Activated naive CD4-positive, alpha-beta T cell treated with anti-CD3 and anti-CD28 coated beads, Interleukin-2, amount 10 ng/mL, durations not matched to agents 7 days and 5 days (primary cell): ENCODE data around the gene JARID2.
"Not testable (repeated sequence)": the region's sequence is repeated elsewhere in the genome, so short reads cannot be mapped to it uniquely, and the experiment has no call there.

Experiments
- CTCF ChIA-PET: fragments of 350-600 bp; sonication (Branson Sonifier 250); formaldehyde crosslinking; loops from one replicate; lab custom pipeline; 2021; ENCODE audit warnings: antibody characterized with exemption; lab: Charles Lee
- DNase-seq: peaks from one replicate; pipeline ENCODE4 v3.0.0-alpha.2; 2020
- H3K27ac Mint-ChIP-seq: one replicate; pipeline ENCODE4 v1.8.0; 2021; ENCODE audit warnings: mild to moderate bottlenecking, moderate library complexity, mixed read lengths
- H3K27me3 Mint-ChIP-seq: one replicate; pipeline ENCODE4 v1.8.0; 2021; ENCODE audit warnings: mild to moderate bottlenecking, mixed read lengths
- H3K36me3 Mint-ChIP-seq: one replicate; pipeline ENCODE4 v1.8.0; 2021; ENCODE audit warnings: mixed read lengths
- H3K4me1 Mint-ChIP-seq: one replicate; pipeline ENCODE4 v1.8.0; 2021; ENCODE audit warnings: mixed read lengths
- H3K4me3 Mint-ChIP-seq: one replicate; pipeline ENCODE4 v1.8.0; 2021; ENCODE audit warnings: mild to moderate bottlenecking, moderate library complexity, mixed read lengths
- H3K9me3 Mint-ChIP-seq: one replicate; pipeline ENCODE4 v1.8.0; 2021; ENCODE audit warnings: mixed read lengths

The JARID2 gene

DNA sequence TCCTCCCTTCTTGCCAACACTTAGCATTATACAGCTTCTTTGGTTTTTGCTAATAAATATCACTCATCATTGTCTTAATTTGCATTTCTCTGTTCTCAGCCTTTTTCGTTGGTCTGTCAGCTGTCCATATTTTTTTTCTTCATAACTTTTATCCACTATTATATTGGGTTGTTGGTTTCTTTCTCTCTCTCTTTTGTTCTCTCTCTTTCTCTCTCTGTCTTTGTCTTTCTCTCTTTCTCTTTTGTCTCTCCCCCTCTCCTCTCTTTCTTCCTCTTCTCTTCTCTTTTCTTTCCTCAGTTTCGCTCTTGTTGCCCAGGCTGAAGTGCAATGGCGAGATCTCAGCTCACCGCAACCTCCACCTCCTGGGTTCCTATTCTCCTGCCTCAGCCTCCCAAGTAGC lies 36.5 kb downstream of the JARID2 start:
- peaks cover 6% of the 10 kb centered on the region for H3K36me3 Mint-ChIP-seq
- no peaks in the 10 kb centered on the region for H3K9me3 Mint-ChIP-seq
- DNase-seq = no peak
- peaks cover 45% of the 10 kb centered on the region for H3K4me1 Mint-ChIP-seq
- H3K27ac Mint-ChIP-seq = no peak overlapping the region
- CTCF ChIA-PET = no interaction called here
- H3K27me3 Mint-ChIP-seq = no peaks in the 10 kb centered on the region
- H3K4me3 Mint-ChIP-seq = no peak overlapping the region

- CTCF ChIA-PET = interaction anchor here (0.6 to 0.7 kb wide), 2 partner anchors 19 to 903 kb away, joined by 3 read pairs; no protein-coding TSS in a partner anchor
- peaks cover 51% of the 10 kb centered on the region for H3K4me1 Mint-ChIP-seq
- H3K27me3 Mint-ChIP-seq = no peaks in the 10 kb centered on the region
- DNase-seq = no peak
- H3K9me3 Mint-ChIP-seq = no peaks in the 10 kb centered on the region
- no peak overlapping the region for H3K4me3 Mint-ChIP-seq
- no peak overlapping the region for H3K27ac Mint-ChIP-seq
- H3K36me3 Mint-ChIP-seq = peaks cover 10% of the 10 kb centered on the region
Measured at GRCh38 chr6:15283986-15284361, 38.1 kb downstream of the JARID2 start.

DNA sequence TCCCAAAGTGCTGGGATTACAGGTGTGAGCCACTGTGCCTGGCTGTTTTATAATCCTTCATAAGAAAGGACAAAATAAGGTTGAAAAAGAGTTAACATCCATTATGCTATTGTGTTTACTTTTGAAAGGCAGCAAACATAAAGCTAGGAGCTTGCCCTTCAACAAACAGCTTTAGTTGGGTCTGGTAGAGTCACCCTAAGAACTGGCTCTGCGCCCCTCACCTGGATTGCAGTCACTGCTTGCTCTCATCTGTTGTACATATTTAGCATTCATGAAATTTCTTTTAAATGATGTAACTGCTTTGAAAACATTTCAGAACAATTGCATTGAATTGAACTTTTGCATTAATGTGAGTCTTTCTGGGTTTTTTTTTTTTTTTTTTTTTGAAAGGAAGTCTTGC lies 38.9 kb downstream of the JARID2 start:
- Mint-ChIP-seq H3K27ac (no peak overlapping the region), H3K27me3 (no peaks in the 10 kb centered on the region), H3K36me3 (peaks cover 7% of the 10 kb centered on the region), H3K4me3 (no peak overlapping the region), H3K4me1 (peaks cover 47% of the 10 kb centered on the region), H3K9me3 (no peaks in the 10 kb centered on the region)
- CTCF ChIA-PET = interaction anchor here (0.5 to 1.0 kb wide), 3 partner anchors 16 to 61 kb away, joined by 3 read pairs; no protein-coding TSS in a partner anchor
- no peak for DNase-seq

DNA sequence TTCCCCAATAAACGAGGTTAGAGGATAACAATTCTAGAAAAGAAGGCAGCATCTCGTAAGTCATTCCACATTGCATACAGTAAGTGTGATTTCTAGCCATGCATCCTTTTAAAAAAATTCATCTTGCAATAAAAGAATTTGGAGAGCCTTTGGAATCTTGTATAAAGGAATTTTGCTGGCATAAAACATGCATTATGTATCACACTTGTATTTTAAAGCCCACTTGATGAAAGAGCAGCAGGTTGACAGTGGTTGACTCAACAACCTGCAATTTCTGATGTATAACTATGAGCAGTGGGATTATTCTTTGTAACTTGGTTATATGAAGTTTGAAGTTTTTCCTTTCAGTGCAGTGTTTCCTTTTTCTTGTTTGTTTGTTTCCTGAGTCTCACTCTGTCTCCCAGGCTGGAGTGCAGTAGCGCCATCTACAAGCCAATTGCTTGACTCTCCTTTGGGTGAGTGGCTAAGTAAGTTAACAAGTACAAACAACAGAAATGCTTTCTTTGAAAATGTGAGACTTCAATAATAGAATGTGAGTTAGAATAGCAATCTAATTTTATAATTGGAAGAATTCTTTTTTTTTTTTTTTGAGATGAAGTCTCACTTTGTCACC lies 39.9 kb downstream of the JARID2 start:
- DNase-seq = no peak
- peaks cover 47% of the 10 kb centered on the region for H3K4me1 Mint-ChIP-seq
- H3K27ac Mint-ChIP-seq = no peak overlapping the region
- H3K9me3 Mint-ChIP-seq = no peaks in the 10 kb centered on the region
- H3K27me3 Mint-ChIP-seq = no peaks in the 10 kb centered on the region
- CTCF ChIA-PET = no interaction called here
- no peak overlapping the region for H3K4me3 Mint-ChIP-seq
- H3K36me3 Mint-ChIP-seq = peaks cover 9% of the 10 kb centered on the region

GRCh38 chr6:15287670-15288375 lies 42.0 kb downstream of the JARID2 start:
- DNase-seq = no peak
- peaks cover 42% of the 10 kb centered on the region for H3K4me1 Mint-ChIP-seq
- H3K9me3 Mint-ChIP-seq = no peaks in the 10 kb centered on the region
- CTCF ChIA-PET = interaction anchor here (0.6 to 2.6 kb wide), 5 partner anchors 10 to 336 kb away, joined by 3 to 7 read pairs (median 3); no protein-coding TSS in a partner anchor
- no peak overlapping the region for H3K27ac Mint-ChIP-seq
- H3K27me3 Mint-ChIP-seq = no peaks in the 10 kb centered on the region
- no peak overlapping the region for H3K4me3 Mint-ChIP-seq
- H3K36me3 Mint-ChIP-seq = peaks cover 14% of the 10 kb centered on the region

GRCh38 chr6:15288856-15289255 lies 43.0 kb downstream of the JARID2 start:
- H3K27me3 Mint-ChIP-seq = no peaks in the 10 kb centered on the region
- CTCF ChIA-PET = interaction anchor here (0.7 to 2.6 kb wide), 6 partner anchors 11 to 574 kb away, joined by 3 to 7 read pairs (median 4); no protein-coding TSS in a partner anchor
- no peak for DNase-seq
- peak overlapping the region; percentile 3 for H3K27ac Mint-ChIP-seq
- H3K4me3 Mint-ChIP-seq = no peak overlapping the region
- peaks cover 51% of the 10 kb centered on the region for H3K4me1 Mint-ChIP-seq
- peaks cover 19% of the 10 kb centered on the region for H3K36me3 Mint-ChIP-seq
- no peaks in the 10 kb centered on the region for H3K9me3 Mint-ChIP-seq

- Mint-ChIP-seq H3K36me3 (peaks cover 23% of the 10 kb centered on the region), H3K4me1 (peaks cover 54% of the 10 kb centered on the region)
- not testable (repeated sequence) for H3K27me3 Mint-ChIP-seq, H3K27ac Mint-ChIP-seq, DNase-seq, H3K4me3 Mint-ChIP-seq, H3K9me3 Mint-ChIP-seq
- CTCF ChIA-PET = interaction anchor here (1.2 to 2.6 kb wide), 2 partner anchors 11 to 24 kb away, joined by 5 to 7 read pairs; no protein-coding TSS in a partner anchor
Measured at GRCh38 chr6:15289456-15289855, 43.6 kb downstream of the JARID2 start.

DNA sequence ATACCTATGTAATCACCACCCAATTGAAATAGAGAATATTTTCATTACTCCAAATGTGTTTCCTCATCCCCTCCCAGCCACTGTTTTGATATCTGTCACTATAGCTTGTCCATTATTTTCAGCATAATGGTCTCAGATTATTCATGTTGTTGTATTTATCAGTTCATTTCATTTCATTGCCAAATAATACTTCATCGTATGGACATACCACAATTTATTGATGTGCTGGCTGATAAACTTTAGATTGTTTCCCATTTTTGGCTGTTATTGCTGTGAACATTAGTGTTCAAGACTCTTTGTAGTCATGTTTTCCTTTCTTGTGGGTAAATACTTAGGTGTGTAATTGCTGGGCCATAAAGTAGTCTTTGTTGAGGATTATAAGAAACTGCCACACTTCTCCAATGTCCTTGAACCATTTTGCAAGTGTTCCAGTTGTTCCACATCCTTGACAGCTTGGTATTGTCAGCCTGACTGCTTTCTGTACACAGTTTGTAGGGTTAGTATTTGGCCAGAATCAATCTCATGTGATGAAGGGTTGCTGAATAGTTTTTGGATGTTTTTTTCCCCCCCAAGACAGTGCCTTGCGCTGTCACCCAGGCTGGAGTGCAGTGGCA lies 44.3 kb downstream of the JARID2 start:
- Mint-ChIP-seq H3K4me1 (peaks cover 58% of the 10 kb centered on the region), H3K36me3 (peaks cover 26% of the 10 kb centered on the region), H3K4me3 (no peak overlapping the region), H3K27ac (no peak overlapping the region), H3K9me3 (no peaks in the 10 kb centered on the region), H3K27me3 (no peaks in the 10 kb centered on the region)
- no peak for DNase-seq
- CTCF ChIA-PET = interaction anchor here (0.7 kb wide), 1 partner anchor 631 kb away, joined by 4 read pairs; no protein-coding TSS in a partner anchor

DNA sequence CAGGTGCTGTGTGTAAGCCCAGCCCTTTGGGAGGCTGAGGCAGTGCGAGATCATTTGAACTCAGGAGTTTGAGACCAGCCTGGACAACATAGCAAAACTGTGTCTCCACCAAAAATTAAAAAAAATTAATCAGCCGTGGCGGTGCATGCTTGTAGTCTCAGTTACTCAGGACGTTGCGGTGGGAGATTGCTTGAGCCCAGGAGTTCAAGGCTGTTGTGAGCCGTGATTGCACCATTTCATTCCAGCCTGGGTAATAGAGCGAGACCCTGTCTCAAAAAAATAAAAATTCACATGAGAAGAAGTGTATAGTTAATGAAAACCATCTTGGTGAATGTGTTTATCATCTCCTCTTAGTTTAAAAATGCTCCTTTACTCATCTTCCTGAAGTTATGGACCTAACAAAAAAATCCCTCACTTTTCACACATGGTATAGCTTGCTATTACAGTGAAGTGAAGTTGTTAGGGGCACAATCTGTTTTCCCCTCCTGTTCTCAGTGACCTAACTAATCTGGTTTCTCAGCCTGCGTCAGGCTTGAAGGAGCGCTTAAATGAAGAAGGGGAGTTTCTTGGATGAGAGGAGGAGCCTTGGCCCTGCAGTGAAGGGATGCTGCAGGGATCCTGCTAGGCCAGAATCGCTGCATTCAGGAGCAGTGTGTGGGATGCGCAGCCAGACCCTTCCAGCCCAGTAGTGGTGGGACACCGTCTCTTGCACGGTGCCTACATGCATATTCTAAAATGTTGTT lies 45.3 kb downstream of the JARID2 start:
- no peak overlapping the region for H3K4me3 Mint-ChIP-seq
- no peak overlapping the region for H3K27ac Mint-ChIP-seq
- no peaks in the 10 kb centered on the region for H3K9me3 Mint-ChIP-seq
- CTCF ChIA-PET = no interaction called here
- H3K27me3 Mint-ChIP-seq = no peaks in the 10 kb centered on the region
- no peak for DNase-seq
- peaks cover 61% of the 10 kb centered on the region for H3K4me1 Mint-ChIP-seq
- H3K36me3 Mint-ChIP-seq = peaks cover 26% of the 10 kb centered on the region

DNA sequence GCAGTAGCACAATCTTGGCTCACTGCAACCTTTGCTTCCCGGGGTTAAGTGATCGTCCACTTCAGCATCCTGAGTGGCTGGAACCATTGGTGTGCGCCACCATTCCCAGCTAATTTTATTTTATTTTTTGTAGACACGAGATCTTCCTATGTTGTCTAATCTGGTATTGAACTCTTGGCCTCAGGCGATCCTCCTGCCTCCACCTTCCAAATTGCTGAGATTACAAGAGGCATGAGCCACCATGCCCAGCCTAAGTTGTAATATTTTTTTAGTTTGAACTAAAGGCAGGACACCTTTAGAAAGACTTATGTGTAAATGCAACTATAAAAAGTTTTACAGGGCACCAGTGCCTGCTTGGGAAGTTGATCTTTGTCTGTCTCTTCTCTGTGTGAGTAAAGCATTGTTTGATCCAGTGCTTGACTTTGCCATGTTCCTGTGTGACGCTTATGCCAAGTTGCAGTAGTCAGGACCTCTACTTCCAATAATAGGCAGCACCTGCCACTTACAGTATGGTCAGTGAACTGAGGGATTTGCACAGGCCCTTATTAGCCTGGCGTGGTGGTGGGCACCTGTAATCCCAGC lies 46.9 kb downstream of the JARID2 start:
- H3K27ac Mint-ChIP-seq = no peak overlapping the region
- no peak for DNase-seq
- no peaks in the 10 kb centered on the region for H3K27me3 Mint-ChIP-seq
- peaks cover 70% of the 10 kb centered on the region for H3K4me1 Mint-ChIP-seq
- H3K36me3 Mint-ChIP-seq = peaks cover 24% of the 10 kb centered on the region
- CTCF ChIA-PET = no interaction called here
- H3K9me3 Mint-ChIP-seq = no peaks in the 10 kb centered on the region
- H3K4me3 Mint-ChIP-seq = no peak overlapping the region

GRCh38 chr6:15293674-15294073 lies 47.8 kb downstream of the JARID2 start:
- H3K4me3 Mint-ChIP-seq = no peak overlapping the region
- CTCF ChIA-PET = no interaction called here
- H3K27me3 Mint-ChIP-seq = no peaks in the 10 kb centered on the region
- H3K4me1 Mint-ChIP-seq = peaks cover 74% of the 10 kb centered on the region
- H3K9me3 Mint-ChIP-seq = no peaks in the 10 kb centered on the region
- peaks cover 22% of the 10 kb centered on the region for H3K36me3 Mint-ChIP-seq
- no peak for DNase-seq
- H3K27ac Mint-ChIP-seq = peak overlapping the region; percentile 25

DNA sequence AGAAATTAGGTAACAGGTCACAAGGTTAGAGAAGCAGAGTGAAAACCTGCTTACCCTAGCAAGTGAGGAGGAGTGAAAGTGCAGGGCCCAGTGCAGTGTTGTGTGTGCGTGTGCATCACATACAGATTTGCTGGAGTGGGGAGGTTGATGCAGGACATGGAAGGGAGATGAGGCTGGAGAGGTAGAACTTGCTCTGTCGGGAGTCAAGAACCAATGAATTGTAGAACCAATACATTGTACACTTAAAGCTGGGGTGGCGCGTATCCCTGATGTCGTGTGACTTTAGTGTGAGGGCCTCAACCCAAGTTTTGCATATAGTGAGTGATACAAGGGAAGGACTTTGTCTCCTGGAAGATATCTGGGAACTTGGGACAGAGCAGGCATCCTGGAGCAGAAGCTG lies 48.6 kb downstream of the JARID2 start:
- Mint-ChIP-seq H3K27ac (no peak overlapping the region), H3K4me1 (peaks cover 79% of the 10 kb centered on the region), H3K9me3 (no peaks in the 10 kb centered on the region), H3K36me3 (peaks cover 22% of the 10 kb centered on the region), H3K4me3 (no peak overlapping the region), H3K27me3 (no peaks in the 10 kb centered on the region)
- CTCF ChIA-PET = interaction anchor here (0.6 kb wide), 1 partner anchor 24 kb away, joined by 3 read pairs; no protein-coding TSS in a partner anchor
- no peak for DNase-seq

DNA sequence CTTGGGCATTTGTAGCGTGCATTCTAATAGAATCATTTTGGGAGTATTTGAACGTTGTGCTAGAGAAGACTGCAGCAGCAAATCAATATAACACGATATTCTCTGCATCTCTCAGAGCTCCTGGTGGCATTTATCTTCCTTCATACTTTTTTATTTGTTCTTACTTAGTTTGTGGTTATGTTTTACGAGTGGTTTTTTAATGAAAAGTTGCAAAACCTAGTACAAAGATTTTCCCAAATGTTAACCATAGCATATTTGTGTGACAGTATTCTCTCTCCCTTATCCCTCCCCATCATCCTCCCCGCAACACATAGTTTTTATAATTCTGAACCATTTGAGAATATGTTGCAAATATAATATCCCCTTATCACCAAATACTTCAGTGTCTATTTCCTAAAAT lies 50.4 kb downstream of the JARID2 start:
- H3K4me3 Mint-ChIP-seq = peak overlapping the region; percentile 12
- peak overlapping the region; percentile 90 for H3K27ac Mint-ChIP-seq
- peaks cover 20% of the 10 kb centered on the region for H3K36me3 Mint-ChIP-seq
- H3K27me3 Mint-ChIP-seq = no peaks in the 10 kb centered on the region
- DNase-seq = no peak
- H3K4me1 Mint-ChIP-seq = peaks cover 83% of the 10 kb centered on the region
- H3K9me3 Mint-ChIP-seq = no peaks in the 10 kb centered on the region
- CTCF ChIA-PET = no interaction called here
